ENCODE results near the gene PLEKHA5.

DNA sequence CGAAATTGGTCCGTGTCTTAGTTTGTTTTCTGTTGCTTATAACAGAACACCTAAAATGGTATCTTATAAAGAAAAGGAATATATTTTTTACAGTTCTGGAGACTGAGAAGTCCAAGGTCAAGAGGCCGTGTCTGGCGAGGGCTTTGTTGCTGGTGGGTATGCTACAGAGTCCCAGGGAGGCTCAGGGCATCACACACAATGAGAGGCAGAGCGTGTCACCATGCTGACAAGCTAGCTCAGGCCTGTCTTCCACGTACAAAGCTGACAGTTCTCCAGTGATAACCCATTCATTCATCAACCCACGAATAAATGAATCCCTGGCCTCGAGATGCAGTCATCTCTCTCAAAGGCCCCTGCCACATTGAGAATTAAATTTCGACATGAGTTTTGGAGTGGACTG lies 253.0 kb downstream of the PLEKHA5 start:
- TF ChIP-seq POLR2A (IDR thresholded peaks at IDR 0.05) (no peak), EP300 (IDR thresholded peaks at IDR 0.05) (no peak)
- TF ChIP-seq, protein P1, sequence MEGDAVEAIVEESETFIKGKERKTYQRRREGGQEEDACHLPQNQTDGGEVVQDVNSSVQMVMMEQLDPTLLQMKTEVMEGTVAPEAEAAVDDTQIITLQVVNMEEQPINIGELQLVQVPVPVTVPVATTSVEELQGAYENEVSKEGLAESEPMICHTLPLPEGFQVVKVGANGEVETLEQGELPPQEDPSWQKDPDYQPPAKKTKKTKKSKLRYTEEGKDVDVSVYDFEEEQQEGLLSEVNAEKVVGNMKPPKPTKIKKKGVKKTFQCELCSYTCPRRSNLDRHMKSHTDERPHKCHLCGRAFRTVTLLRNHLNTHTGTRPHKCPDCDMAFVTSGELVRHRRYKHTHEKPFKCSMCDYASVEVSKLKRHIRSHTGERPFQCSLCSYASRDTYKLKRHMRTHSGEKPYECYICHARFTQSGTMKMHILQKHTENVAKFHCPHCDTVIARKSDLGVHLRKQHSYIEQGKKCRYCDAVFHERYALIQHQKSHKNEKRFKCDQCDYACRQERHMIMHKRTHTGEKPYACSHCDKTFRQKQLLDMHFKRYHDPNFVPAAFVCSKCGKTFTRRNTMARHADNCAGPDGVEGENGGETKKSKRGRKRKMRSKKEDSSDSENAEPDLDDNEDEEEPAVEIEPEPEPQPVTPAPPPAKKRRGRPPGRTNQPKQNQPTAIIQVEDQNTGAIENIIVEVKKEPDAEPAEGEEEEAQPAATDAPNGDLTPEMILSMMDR (IDR thresholded peaks at IDR 0.05) = no peak

Measured in sigmoid colon (tissue), 4 donors.